Activated CD4-positive, alpha-beta T cell treated with anti-CD3 and anti-CD28 coated beads, Interleukin-2, Interleukin-6, amounts not matched to agents 100 ng/mL and 50 ng/mL, durations not matched to agents 16 hours and 8 hours (primary cell): ENCODE data around the gene ZNF827.

Experiments used
- DNase-seq: peaks from one replicate; pipeline ENCODE4 v3.0.0-alpha.2; 2020

The ZNF827 gene

DNA sequence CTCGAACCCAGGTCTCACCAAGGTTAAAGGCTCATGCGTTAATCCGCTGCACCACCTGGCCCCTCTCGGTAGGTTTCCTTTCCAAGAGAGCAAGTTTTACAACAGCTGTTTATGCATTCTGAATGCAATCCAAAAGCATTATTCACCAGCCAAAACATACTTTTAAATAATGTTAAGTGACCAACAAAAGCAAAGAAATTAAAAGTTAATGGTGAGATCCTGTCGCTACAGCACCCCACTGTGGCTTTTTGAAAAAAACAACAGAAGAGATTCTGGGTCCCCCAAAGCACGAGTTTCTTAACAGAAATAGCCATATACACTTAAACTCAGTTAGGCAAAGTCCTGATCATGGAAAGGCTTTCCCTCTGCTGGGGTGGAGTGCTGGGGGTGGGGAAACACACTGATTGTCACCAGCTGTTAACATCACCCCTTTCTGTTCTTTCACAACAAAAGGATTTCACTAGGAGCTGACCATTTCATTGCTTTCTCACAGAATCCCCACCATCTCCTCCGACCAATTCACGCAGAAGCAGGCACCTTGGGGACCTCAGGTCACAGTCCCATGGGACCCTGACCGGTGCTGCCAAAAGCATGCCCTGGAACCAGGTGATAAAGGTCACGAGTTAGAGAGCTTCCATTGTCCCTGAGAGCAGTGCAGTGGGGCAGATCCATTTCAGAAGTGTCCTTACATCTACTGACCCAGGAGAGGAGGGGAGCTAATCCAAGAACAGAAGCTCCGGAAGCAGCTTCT, 51.2 kb downstream of the ZNF827 start:
- DNase-seq = no peak

DNA sequence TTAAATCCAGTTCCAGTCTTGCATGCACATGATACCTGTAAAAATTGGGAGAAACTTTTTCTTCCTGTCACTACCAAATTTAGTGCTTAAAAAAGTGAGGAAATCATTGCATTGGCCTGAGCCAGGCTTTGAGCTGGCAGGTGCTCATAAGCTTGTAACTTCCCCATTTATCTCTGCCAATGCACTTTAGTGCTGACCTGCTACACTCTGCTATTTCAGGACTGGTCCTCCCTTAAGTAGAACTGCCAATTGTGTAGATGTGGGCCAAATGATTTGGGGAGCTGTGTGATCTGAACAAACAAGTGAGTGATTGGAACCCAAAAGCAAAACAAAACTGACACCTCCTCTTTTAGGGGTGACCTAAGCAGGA, 51.8 kb downstream of the ZNF827 start:
- DNase-seq = no peak

DNA sequence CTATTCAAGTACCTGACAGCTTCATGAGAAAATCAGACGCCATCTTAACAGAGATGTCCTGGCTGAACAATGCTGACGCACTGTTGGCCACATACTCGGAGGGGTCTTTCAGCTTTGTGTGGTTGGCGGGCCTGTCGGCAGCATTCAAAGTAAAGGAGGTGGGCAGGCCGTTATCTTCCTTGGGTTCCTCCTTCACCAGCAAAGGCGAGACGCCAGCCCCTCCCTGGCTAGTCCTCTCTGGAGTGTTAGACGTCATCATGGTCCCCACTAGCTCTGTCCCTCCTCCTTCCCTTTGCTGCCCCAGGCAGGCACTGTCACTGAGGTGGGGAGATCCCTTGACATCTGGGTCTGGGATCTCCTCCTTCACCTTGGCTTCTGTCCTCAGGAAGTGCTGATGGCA, 53.0 kb downstream of the ZNF827 start:
- DNase-seq = no peak

DNA sequence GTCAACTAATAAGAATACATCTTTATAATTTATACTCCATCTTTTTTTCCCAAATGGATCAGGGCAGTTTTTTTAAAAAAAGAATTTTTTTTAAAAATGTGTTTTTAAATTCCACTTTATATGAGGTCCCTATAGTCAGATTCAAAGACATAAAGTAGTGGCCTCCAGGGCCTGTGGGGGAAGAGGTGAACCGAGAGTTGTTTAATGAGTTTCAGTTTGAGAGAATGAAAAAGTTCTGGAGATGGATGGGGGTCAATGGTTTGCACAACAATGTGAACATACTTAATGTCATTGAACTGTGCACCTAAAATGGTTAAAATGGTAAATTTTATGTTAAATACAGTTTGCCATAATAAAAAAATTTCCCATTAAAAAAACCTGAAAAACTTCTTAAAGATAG, 53.8 kb downstream of the ZNF827 start:
- DNase-seq = peak; percentile 12

DNA sequence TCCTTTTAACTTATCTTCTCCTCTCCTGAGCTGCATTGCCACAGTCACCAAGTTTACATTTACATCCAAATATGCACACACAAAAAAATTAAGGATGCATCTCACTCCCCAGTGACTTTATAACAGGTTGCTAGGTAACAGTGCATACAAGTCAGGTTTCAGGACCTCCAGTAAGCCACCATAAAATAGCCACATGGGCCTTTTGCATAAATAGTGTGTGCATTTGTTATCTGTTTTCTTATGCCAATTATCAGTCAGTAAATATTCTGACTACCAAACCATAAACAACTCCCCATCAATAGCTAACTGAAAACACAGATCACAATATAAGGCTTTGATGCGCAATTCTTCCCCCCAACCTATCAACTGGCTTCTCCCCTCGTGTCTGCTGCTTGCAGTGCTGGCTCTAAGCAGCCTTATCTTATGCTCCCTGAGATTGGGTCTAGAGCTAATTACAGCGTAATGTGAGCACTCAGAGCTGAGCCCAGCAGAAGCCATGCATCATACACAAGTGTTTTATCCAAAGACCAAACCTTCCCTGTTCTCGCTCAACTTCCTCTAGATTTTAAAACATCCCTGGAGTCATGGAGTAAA, 55.4 kb downstream of the ZNF827 start:
- no peak for DNase-seq

DNA sequence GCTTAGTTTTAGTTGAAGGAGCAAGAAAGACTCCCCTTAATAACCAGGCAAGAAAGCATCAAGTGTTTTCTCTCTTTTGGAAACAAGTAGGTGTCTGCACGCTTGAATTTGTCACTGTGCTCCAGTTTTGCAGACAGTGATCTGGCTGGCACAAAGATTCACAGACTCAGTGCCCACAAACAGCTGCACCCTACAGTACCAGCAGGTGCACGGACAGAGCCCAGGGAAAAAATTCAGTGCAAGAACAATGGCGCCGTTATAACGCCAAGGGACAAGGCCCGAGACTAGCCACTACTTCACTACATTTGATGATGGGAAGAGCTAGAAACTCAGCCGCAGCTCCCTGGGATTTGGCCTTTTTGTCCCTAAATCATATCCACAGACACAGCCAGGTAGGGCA, 56.0 kb downstream of the ZNF827 start:
- DNase-seq = no peak

DNA sequence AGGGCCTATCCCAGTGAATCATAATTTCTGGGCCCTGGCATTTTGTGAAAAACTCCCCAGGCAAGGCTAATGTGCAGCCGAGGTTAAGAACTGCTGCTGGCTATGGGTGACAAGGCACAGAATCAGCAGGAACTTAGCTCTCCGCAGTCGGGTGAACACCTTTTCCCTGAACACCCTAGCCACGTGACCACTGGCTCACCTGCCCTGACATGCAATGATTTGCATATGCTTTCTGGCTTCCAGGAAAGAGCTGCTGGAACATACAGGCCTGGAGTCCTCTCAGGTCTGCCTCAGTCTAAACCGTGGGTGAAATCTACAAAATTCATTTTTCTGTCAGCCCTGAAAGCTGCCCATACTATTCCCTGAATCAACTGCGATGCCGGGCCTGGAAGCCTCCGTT, 56.6 kb downstream of the ZNF827 start:
- no peak for DNase-seq

DNA sequence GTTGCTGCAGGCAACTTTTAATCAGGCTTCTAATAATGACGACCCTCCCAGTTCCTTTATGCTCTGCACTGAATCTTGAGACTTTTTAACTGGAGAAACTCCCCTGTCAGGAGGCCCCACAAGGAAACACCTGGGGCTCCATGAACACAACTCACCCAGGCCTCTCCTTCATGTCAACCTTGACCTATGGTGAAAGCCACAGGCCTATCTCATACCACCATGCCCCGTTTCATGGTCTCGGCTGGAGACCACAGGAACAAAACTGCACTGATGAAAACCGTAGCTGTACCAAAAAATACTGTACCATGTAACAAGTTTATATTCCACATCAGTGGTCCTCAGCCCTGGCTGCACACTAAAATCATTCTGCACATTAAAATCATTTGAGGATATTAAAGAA, 57.0 kb downstream of the ZNF827 start:
- DNase-seq = no peak

DNA sequence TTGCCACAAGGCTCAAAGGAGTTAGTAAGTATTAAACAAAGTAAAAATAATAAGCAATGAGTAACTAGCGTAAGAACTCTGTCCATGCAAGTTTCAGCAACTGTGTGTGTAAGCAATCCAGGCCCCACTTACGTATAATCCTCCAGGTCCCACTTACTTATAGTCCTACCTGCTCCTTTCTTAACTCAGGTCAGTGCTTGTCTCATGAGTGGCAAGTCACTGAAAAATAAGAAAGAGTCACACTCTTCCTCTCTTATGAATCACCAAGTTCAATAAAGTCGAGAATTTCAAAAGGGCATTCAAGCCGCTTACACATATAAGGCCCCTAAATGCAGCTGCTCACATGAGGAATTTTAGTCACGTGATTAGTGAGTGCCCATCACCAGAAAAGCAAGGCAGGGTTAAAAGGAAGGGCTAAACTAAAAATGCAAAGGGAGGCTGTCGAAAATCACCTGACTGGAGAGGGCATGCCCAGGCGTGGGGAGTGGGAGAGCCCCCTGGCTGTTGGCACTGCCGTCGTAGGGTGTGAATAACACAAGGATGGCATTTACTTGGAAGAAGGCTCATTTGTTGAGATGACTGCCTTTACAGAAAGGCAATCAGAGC, 58.2 kb downstream of the ZNF827 start:
- no peak for DNase-seq

DNA sequence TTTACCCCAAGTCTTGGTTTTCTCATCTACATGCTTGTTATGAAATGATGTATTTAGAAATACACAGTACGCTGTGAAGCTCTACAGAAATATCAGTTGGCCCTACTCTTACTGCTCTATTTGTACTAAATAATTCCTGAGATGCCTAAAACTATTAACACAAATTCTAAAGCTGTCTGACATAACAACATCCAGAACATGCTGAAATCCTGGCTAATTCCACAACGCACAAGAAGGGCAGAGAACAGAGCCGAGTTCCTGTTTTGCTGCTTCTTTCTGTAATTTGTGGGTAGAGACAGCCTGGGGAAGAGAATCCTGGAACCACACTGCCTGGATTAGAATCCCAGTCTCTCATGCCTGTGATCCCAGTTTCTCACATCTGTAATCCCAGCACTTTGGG, 59.0 kb downstream of the ZNF827 start:
- DNase-seq = no peak

DNA sequence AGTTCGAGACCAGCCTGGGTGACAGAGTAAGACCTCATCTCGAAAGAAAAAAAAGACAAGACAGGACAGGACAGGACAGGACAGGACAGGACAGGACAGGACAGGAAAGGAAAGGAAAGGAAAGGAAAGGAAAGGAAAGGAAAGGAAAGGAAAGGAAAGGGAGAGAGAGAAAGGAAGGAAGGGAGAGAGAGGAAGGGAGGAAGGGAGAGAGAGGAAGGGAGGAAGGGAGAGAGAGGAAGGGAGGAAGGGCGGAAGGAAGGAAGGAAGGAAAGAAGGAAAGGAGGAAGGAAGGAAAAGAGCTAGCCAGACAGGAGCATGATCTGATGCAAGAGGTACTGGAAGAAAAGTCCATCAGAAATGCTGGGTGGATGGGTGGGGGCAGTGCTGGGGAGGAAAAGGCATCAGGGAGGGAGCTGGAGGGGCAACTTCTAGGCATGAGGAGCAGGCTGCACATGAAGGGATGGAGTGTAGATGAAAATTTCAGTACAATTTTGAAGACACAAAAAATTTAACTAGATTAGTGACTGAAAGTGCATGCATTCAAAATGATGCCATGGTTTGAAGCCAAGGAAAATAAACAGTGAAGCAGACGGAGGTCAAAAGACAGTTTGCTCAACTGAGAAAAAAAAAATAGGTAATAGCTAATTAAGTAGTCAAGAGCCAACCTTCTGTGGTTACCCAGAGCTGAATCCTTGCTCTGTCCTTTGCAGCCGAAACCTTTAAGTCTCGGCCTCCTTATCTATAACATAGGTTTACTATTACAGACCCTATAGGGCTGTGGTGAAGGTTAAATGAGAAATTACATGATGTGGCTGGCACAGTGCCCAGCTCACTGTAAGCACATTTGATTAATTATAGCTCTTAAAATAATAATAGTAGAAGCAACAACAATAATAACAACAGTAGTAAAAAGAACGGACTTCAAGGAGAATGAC, 59.9 kb downstream of the ZNF827 start:
- DNase-seq = no peak

DNA sequence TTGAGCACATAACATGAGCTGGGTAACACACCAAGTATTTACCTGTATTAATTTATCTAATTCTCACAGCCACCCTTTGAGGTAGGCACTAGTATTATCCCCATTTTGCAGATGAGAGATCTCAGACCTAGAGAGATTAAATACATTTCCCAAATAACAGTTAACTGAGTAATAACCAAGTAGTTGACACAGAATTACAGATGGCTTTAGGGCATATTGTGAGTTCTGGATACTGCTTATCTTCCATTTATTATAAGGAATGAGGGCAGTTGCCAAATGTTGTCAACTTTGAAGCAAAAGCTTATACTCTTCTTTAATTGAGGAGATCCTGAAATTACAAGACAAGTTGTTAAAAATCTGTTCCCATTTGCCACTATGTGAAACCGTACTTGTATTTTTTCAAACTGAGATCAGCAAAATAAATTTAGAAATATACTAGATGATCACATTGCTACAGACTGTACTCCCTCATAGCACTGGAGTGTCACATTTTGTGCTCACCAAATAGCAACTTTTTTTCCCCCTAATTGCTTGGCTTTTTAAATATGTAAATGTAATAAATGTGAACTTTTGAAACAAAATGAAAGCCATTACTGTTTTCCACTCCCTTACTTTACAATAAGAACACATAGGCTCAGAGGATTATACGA, 62.0 kb downstream of the ZNF827 start:
- DNase-seq = no peak

DNA sequence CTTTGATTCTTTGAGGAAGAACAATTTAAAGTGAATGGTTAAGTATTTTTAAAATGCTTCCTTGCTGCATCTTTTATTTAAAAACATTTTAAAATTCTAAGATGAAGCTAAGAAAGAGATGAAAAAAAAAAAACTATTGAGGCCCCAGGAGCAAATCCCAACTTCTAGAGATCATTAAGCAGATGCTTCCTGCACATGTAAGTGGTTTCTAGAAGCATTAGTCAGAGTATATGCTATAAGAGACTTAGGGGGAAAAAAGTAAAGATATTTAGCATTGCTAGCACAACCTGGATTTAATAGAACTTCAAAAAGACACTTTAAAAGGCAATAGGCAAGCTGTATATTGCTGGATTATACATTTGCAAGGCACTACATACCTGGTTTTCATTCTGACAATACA, 64.7 kb downstream of the ZNF827 start:
- no peak for DNase-seq

DNA sequence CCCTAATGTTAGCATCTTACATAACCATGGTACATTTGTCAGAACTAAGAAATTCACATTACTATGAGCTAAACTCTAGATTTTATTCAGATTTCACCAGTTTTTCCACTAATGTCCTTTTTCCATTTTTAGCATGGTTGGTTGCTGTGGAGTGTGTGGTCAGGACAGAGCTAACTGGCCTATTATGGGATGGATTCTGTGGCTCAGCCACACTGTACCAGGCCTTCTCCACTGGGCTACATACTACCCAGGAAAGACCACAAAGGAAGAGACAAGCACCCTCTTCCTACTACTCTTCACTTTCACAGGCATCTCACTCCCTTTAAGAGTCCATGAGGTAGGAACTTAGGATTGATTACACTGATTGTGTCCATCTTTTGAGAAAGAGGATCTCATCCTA, 67.4 kb downstream of the ZNF827 start:
- no peak for DNase-seq

DNA sequence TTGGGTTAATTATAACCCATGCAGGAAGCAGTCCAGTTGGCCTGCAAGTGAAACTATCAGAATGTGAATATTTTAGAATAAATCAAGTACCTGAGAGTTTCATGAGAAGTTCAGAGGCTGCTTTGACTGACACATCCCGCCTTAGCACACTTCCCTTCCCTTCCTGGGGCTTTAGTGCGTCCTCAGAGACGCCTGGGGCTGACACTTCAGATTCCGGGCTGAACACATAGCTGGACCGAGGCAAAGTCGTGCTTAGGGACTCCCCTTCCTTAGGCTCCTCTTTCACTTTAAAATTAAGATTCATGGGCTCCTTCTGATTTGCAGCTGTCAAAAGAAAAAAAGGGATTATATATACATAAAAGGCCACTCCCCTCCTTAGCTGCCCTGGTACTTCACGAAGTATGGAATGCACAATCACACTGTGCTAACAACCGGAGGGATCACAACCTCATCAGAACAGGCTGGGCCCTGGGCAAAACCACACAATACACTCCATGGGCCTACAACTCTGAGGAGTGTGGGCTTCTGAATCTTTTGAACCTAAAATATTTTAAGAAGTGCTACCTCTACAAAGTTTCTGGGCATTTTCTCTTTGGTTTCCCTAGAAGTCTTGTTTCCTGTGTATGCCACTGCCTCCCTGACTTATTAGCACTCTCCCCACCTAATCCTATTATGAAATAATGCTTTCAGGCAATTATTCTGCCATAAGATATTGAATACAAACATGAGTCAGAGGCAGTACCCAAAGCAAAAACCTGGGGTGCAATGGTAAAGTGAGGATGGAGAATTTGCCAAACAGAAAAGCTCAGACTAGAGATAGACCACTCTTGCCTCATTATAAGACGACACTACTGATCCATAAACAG, 68.2 kb downstream of the ZNF827 start:
- no peak for DNase-seq

DNA sequence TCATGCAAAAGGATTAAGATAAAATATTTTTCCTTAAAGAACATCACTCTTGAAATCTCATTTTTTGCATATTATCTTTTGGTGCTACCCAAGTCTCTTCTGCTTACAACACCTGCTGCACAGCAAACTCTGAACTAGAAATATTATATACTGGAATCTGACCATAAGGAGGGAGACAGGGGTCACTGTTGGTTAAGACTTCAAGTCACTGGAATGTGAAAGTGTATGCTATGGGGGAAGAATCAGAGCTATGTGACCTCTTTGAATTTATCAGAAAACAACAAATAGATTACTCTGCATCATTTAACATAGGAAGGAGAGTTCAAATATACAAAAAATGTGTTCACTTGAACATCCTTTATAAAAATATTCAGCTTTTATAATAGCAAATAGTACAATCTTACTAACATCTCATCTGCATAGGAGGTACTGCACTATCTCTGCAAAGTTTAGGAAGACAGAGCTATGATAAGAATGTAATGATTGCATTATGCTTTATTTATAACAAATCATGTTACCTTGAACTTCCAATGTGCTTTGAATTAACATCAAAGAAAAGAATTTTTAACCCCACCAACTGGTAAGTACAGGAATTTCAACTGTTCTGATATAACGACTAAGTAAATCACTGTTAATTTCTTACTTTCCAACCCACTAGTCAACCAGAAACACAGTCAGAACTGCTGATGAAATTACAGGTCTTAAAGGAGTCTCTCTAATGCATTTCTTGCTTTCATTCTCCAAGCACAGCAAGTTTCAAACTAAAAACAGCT, 69.8 kb downstream of the ZNF827 start:
- peak; percentile 49 for DNase-seq

DNA sequence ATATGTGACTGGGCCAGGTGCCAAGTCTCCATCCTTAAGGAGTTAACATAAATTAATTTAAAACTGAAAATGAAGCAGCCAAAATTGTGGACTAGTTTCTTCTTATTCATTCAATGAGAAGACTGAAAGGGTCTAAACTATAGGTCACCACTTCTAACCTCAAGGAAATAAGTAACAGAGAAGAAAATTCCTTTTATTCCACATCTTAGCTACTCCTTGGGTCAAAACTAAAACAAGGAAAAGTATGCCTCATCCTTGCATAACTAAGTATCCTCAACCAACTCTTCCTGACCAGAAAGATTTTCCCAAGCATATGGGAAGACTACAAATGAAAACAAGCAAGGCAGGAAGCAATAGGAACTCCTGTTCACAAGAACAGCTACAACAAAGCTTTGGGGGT, 71.2 kb downstream of the ZNF827 start:
- no peak for DNase-seq

DNA sequence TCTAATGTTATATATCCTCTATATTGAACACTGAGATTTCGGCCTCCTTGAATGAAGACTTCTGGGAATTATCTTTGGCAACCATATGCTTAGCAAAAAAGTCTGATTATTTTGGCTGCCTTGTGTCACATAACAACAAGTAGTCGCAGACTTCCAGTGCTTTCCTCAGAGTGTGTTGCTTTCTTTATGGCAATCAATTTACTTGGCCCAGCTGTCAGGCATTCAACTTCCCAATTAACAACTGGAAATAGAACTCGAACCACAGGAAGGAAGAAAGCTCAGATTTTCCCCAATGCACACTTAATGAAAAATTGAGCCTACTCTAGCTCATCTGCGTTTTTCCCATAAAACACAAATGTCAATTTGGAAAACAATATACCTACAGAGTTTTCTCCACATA, 71.6 kb downstream of the ZNF827 start:
- no peak for DNase-seq

DNA sequence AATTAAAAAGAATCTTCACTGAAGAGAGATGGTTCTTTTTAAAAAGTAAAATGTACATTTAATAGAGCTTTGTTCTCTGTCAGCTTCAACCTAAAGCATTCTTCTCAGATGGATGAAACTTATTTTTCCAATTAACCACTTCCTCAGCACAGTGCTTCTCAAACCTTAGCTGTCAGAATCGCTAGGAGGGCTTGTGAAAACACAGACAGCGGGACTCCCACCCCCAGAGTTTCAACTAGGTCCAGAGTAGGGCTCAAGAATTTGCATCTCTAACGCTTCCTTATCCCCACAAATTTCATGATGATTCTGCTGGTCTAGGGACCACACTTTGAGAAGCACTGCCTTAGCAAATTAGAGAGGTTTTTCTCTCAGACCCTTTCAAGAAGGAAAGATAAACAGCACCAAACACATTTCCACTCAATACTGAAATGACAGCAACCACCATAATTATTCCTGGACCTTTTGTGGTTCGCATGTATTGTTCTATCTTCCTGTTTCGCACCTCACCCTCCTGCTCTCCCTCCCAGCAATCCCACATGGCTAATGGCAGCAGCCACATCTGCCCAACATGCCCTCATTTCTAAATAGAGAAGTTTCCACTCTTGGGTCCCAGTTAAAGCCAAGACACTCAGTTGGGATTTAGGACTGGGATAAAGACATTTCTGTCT, 73.2 kb downstream of the ZNF827 start:
- DNase-seq = no peak

DNA sequence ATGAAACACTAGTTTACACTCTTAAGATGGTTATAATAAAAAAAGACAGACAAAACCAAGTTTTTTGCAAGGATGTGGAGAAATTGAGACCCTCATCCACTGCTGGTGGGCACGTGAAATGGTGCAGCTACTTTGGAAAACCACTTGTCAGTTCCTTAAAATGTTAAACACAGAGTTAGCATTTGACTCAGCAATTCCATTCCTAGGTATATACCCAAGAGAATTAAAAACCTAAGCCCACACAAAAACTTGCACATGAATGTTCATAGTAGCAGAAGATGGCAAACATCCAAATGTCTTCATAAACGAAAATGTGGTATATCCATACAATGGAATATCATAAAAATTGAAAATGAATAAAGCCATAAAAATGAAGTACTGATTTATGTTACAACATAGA, 75.4 kb downstream of the ZNF827 start:
- DNase-seq = no peak
